H1 (cell line): ENCODE measurements around the gene RNU6-7. TPM values are rescaled to one million over a fixed set of nuclear protein-coding genes. Genes with fewer than 3 reads are reported as not detected.

Experiments
- CTCF ChIA-PET: fragments of 300-600 bp; sonication (Branson Sonifier 250); formaldehyde crosslinking; loops from one replicate; lab custom pipeline; 2021; ENCODE audit not compliant: partially characterized antibody; lab: Charles Lee
- POLR2A ChIA-PET: fragments of 300-600 bp; sonication (Branson Sonifier 250); formaldehyde crosslinking; loops from one replicate; lab custom pipeline; 2021; ENCODE audit warnings: inconsistent platforms; ENCODE audit not compliant: partially characterized antibody; lab: Charles Lee
- DNase-seq, 2 experiments: peaks; one replicate each; pipeline versions ENCODE4 v3.0.0 to v3.0.0-alpha.2; 2010 to 2022; ENCODE audit warnings: low spot score in 2 of 2, low read depth in 1 of 2, mixed read lengths in 1 of 2
- FAIRE-seq: peaks from 2 replicates; lab custom pipeline; 2011; peaks lifted over from hg19 to GRCh38; lab: Jason Lieb, UNC
- H2AFZ ChIP-seq: 2 replicates; pipeline ENCODE4 v1.8.1; 2012; ENCODE audit warnings: low read length, inconsistent platforms
- H2AK5ac ChIP-seq: 2 replicates; pipeline ENCODE4 v1.6.1; 2013; ENCODE audit warnings: low read depth, low read length
- H2BK120ac ChIP-seq: replicated peaks from 2 replicates; pipeline ENCODE3; 2013; ENCODE audit warnings: low read depth, low read length, inconsistent platforms
- H2BK12ac ChIP-seq: 2 replicates; pipeline ENCODE4 v1.6.1; 2013; ENCODE audit warnings: low read depth, low read length
- H2BK15ac ChIP-seq: 2 replicates; pipeline ENCODE4 v1.6.1; 2013; ENCODE audit warnings: low read length
- H2BK20ac ChIP-seq: 2 replicates; pipeline ENCODE4 v1.6.1; 2013; ENCODE audit warnings: low read length
- H2BK5ac ChIP-seq: 2 replicates; pipeline ENCODE4 v1.6.1; 2013; ENCODE audit warnings: low read depth, low read length
- H3K14ac ChIP-seq: 2 replicates; pipeline ENCODE4 v1.6.1; 2013; ENCODE audit warnings: inconsistent platforms; ENCODE audit not compliant: insufficient read length
- H3K18ac ChIP-seq: 2 replicates; pipeline ENCODE4 v1.6.1; 2013; ENCODE audit warnings: low read length; ENCODE audit errors: extremely low read depth
- H3K23ac ChIP-seq: 2 replicates; pipeline ENCODE4 v1.6.1; 2013; ENCODE audit warnings: inconsistent platforms; ENCODE audit not compliant: insufficient read length
- H3K23me2 ChIP-seq: 2 replicates; pipeline ENCODE4 v1.6.1; 2013; ENCODE audit warnings: low read depth, low read length
- H3K27ac ChIP-seq: 2 replicates; pipeline ENCODE4 v1.6.1; 2011; ENCODE audit warnings: low read depth, low read length, inconsistent platforms
- H3K27me3 ChIP-seq, 4 experiments: replicated peaks in 1 of 4; 1 replicate in 1 of 4; 2 replicates in 3 of 4; pipeline versions ENCODE4 v1.6.1 to v1.8.1; 2011 to 2013; ENCODE audit warnings: low read length in 3 of 4, mild to moderate bottlenecking in 3 of 4, inconsistent platforms in 2 of 4, mixed read lengths in 2 of 4, moderate library complexity in 1 of 4; ENCODE audit not compliant: control insufficient read depth in 3 of 4, insufficient read depth in 3 of 4; ENCODE audit errors: extremely low read depth in 1 of 4
- H3K36me3 ChIP-seq, 4 experiments: 2 replicates each; pipeline versions ENCODE4 v1.6.1 to v1.8.1; 2011 to 2013; ENCODE audit warnings: mild to moderate bottlenecking in 4 of 4, low read length in 3 of 4, moderate library complexity in 2 of 4, control low read depth in 1 of 4, inconsistent platforms in 1 of 4; ENCODE audit not compliant: insufficient read depth in 4 of 4, control insufficient read depth in 2 of 4
- H3K4ac ChIP-seq: replicated peaks from 2 replicates; pipeline ENCODE3; 2013; ENCODE audit warnings: low read length, low read depth, mixed read lengths, inconsistent platforms; ENCODE audit not compliant: insufficient read length
- H3K4me1 ChIP-seq, 4 experiments: replicated peaks in 1 of 4; 1 replicate in 1 of 4; 2 replicates in 3 of 4; pipeline versions ENCODE4 v1.6.1 to v1.8.1; 2011 to 2013; ENCODE audit warnings: low read length in 3 of 4, inconsistent platforms in 2 of 4, mixed read lengths in 1 of 4; ENCODE audit not compliant: insufficient read depth in 4 of 4, control insufficient read depth in 3 of 4
- H3K4me2 ChIP-seq, 2 experiments: 2 replicates each; pipeline versions ENCODE4 v1.6.1 to v1.8.1; 2011 to 2013; ENCODE audit warnings: low read depth in 2 of 2, low read length in 2 of 2, control low read depth in 1 of 2, inconsistent platforms in 1 of 2, mild to moderate bottlenecking in 1 of 2; ENCODE audit not compliant: insufficient read depth in 1 of 2
- H3K4me3 ChIP-seq, 4 experiments: fragments of 200-600, 300-600 bp in 1 of 4; sonication (generic), shearing (Covaris generic), sonication (Bioruptor Twin) in 1 of 4; 2 replicates each; pipeline versions ENCODE4 v1.5.1 to v1.8.1; 2011 to 2016; ENCODE audit warnings: low read length in 4 of 4, low read depth in 3 of 4, control low read depth in 2 of 4, inconsistent platforms in 2 of 4, mild to moderate bottlenecking in 2 of 4, mixed read lengths in 1 of 4, moderate library complexity in 1 of 4; ENCODE audit not compliant: insufficient read depth in 2 of 4; ENCODE audit errors: extremely low read depth in 1 of 4
- H3K56ac ChIP-seq: replicated peaks from 2 replicates; pipeline ENCODE3; 2013; ENCODE audit warnings: low read depth, mild to moderate bottlenecking, mixed read lengths, low read length, inconsistent platforms; ENCODE audit not compliant: insufficient read length
- H3K79me1 ChIP-seq: 2 replicates; pipeline ENCODE4 v1.6.1; 2013; ENCODE audit warnings: low read depth, low read length, control low read depth
- H3K79me2 ChIP-seq, 2 experiments: 2 replicates each; pipeline versions ENCODE4 v1.6.1 to v1.8.1; 2012 to 2013; ENCODE audit warnings: low read length in 2 of 2, mild to moderate bottlenecking in 2 of 2, inconsistent platforms in 1 of 2; ENCODE audit not compliant: insufficient read depth in 2 of 2, control insufficient read depth in 1 of 2
- H3K9ac ChIP-seq, 4 experiments: replicated peaks in 1 of 4; 1 replicate in 1 of 4; 2 replicates in 3 of 4; pipeline versions ENCODE4 v1.6.1 to v1.8.1; 2011 to 2013; ENCODE audit warnings: low read depth in 3 of 4, low read length in 3 of 4, control low read depth in 2 of 4, mild to moderate bottlenecking in 2 of 4, moderate library complexity in 2 of 4, inconsistent platforms in 1 of 4; ENCODE audit errors: extremely low read depth in 1 of 4
- H3K9me3 ChIP-seq, 2 experiments: 2 replicates each; pipeline versions ENCODE4 v1.6.1 to v1.8.1; 2012 to 2013; ENCODE audit warnings: mild to moderate bottlenecking in 2 of 2, moderate library complexity in 2 of 2, control low read depth in 1 of 2, inconsistent platforms in 1 of 2, low read depth in 1 of 2, low read length in 1 of 2, mixed read lengths in 1 of 2; ENCODE audit not compliant: insufficient read depth in 2 of 2
- H4K20me1 ChIP-seq, 2 experiments: replicated peaks in 1 of 2; 2 replicates each; pipeline versions ENCODE3 to v1.8.1; 2011 to 2013; ENCODE audit warnings: inconsistent platforms in 2 of 2, low read length in 2 of 2, mild to moderate bottlenecking in 1 of 2; ENCODE audit not compliant: insufficient read depth in 2 of 2, control insufficient read depth in 1 of 2
- H4K5ac ChIP-seq: 2 replicates; pipeline ENCODE4 v1.6.1; 2013; ENCODE audit warnings: low read length, low read depth, mixed read lengths, inconsistent platforms; ENCODE audit not compliant: insufficient read length
- H4K8ac ChIP-seq: 2 replicates; pipeline ENCODE4 v1.8.0; 2013; ENCODE audit warnings: mild to moderate bottlenecking, moderate library complexity, low read length, inconsistent platforms; ENCODE audit not compliant: insufficient read depth; ENCODE audit errors: extremely low read depth
- H4K91ac ChIP-seq: replicated peaks from 2 replicates; pipeline ENCODE3; 2013; ENCODE audit warnings: low read length, mixed read lengths, inconsistent platforms; ENCODE audit not compliant: insufficient read length
- ASH2L ChIP-seq: fragments of 200-600, 300-600 bp; sonication (generic); IDR thresholded peaks from one replicate; pipeline ENCODE4 v1.7.1; 2017; ENCODE audit warnings: low read length
- CHD2 ChIP-seq: IDR thresholded peaks from 2 replicates; pipeline ENCODE4 v1.6.1; 2012; ENCODE audit warnings: low read length, improper control_type of control experiment
- CTBP2 ChIP-seq: IDR thresholded peaks from 2 replicates; pipeline ENCODE4 v1.7.0; 2011; ENCODE audit warnings: borderline replicate concordance, mild to moderate bottlenecking, moderate library complexity, mixed read lengths, low read length; ENCODE audit not compliant: insufficient read depth, insufficient read length
- EGR1 ChIP-seq: IDR thresholded peaks from 2 replicates; pipeline ENCODE4 v1.6.1; 2011; ENCODE audit warnings: low read depth, low read length, borderline replicate concordance
- GABPA ChIP-seq: IDR thresholded peaks from 2 replicates; pipeline ENCODE4 v1.6.1; 2011; ENCODE audit warnings: mild to moderate bottlenecking, low read length, moderate library complexity, borderline replicate concordance; ENCODE audit not compliant: insufficient read depth
- HDAC2 ChIP-seq, 2 experiments: fragments of 300-600 bp in 1 of 2; sonication (generic) in 1 of 2; IDR thresholded peaks; 2 replicates each; pipeline ENCODE4 v1.6.1; 2011 to 2012; ENCODE audit warnings: low read depth in 2 of 2, low read length in 2 of 2, mild to moderate bottlenecking in 2 of 2, moderate library complexity in 2 of 2, borderline replicate concordance in 1 of 2, inconsistent platforms in 1 of 2
- HDAC6 ChIP-seq: IDR thresholded peaks from one replicate; pipeline ENCODE4 v1.7.1; 2012; ENCODE audit warnings: low read depth, mild to moderate bottlenecking, inconsistent platforms, low read length, moderate library complexity
- NRF1 ChIP-seq: IDR thresholded peaks from 2 replicates; pipeline ENCODE4 v1.6.1; 2011; ENCODE audit warnings: mild to moderate bottlenecking, low read depth, low read length, improper control_type of control experiment
- SIN3A ChIP-seq, 2 experiments: IDR thresholded peaks in 1 of 2; conservative IDR thresholded peaks in 1 of 2; 2 replicates each; pipeline ENCODE4 v1.6.1; 2011 to 2012; ENCODE audit warnings: low read length in 2 of 2, improper control_type of control experiment in 1 of 2, low read depth in 1 of 2, mild to moderate bottlenecking in 1 of 2
- SIRT6 ChIP-seq: IDR thresholded peaks from one replicate; pipeline ENCODE4 v1.7.1; 2012; ENCODE audit warnings: low read length, inconsistent platforms
- SP1 ChIP-seq: IDR thresholded peaks from 2 replicates; pipeline ENCODE4 v1.6.1; 2011; ENCODE audit warnings: low read depth, low read length
- SP4 ChIP-seq: IDR thresholded peaks from 2 replicates; pipeline ENCODE4 v1.6.1; 2012; ENCODE audit warnings: low read length, inconsistent platforms
- TAF1 ChIP-seq: IDR thresholded peaks from 2 replicates; pipeline ENCODE4 v1.6.1; 2011; ENCODE audit warnings: mild to moderate bottlenecking, low read depth, low read length
- WGBS, 2 experiments: shearing (Covaris generic) in 1 of 2; methylation state at CpG; one replicate each; pipeline versions ENCODE4 v1.1.6 to v1.1.7; 2013 to 2015; ENCODE audit warnings: low lambda C conversion rate in 2 of 2, mixed read lengths in 2 of 2, inconsistent platforms in 1 of 2, low coverage in 1 of 2, missing lambda C conversion rate in 1 of 2; ENCODE audit not compliant: insufficient replicate concordance in 2 of 2, insufficient coverage in 1 of 2, insufficient read length in 1 of 2; ENCODE audit errors: extremely low coverage in 1 of 2, missing lambda C conversion rate in 1 of 2; 5-methylcytosine and 5-hydroxymethylcytosine counted together
- polyA plus RNA-seq, 7 experiments: library from polyadenylated mRNA; depleted of rRNA in 3 of 7; stranded (reverse) in 5 of 7; unstranded in 2 of 7; fragments of >200 nt in 5 of 7; fragments of 200-250 nt in 2 of 7; gene quantifications; 1 replicate in 5 of 7; 2 replicates in 1 of 7; 4 replicates in 1 of 7; pipeline versions ENCODE4 v1.2.1 to v1.2.3, GENCODE V29; 2011 to 2013; ENCODE audit warnings: missing spikeins in 2 of 7, mixed read lengths in 2 of 7
- total RNA-seq: library from RNA; stranded (reverse); fragmentation: NEBNext Ultra II Directional; extraction: Animal tissue kit (Norgen Biotek cat#: 25700); gene quantifications from 2 replicates; pipeline ENCODE4 v1.2.1, GENCODE V29; 2021
- TF ChIP-seq, protein P1 (sequence below): IDR thresholded peaks from 2 replicates; pipeline ENCODE4 v1.6.1; 2011; ENCODE audit warnings: low read length, improper control_type of control experiment

RNU6-7 gene
- total and polyA plus RNA-seq, 2 of the 8 experiments (the other 6 are each of a cell fraction or from before 2014, with no cell fraction given): not detected

DNA sequence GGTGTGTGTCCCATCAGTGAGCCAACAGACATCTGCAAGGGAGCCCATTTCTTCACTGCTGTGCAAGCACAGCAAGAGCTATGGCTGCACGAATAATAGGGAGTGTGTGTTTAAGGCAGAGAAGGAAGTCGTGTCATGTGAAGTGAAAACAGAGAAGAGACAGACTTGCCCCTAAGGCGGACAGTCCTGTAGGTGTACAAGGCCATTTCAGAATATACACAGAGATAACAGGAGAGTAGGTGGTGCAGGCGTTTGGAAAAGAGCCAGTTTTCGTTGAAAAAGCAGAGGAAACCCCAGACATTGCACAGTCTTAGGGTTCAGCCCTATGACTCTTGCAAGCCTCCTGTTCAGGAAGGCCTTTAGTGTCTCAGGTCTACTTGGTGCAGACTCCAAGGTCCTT, 47.5 kb downstream of the RNU6-7 start:
- no peak overlapping the region for H3K18ac ChIP-seq
- CTCF ChIA-PET: interaction anchor here (0.7 to 1.5 kb wide), 3 partner anchors 9 to 739 kb away, joined by 3 read pairs; no protein-coding TSS in a partner anchor
- TF ChIP-seq HDAC6 (no peak), SP4 (no peak), ASH2L (no peak), TAF1 (no peak), HDAC2 (IDR thresholded peaks at IDR 0.05; ENCODE audit: borderline replicate concordance in 1 of 2, low read depth in 2 of 2, low read length in 2 of 2) (no peak), CHD2 (no peak), SP1 (no peak), NRF1 (no peak), SIRT6 (no peak), SIN3A (conservative IDR thresholded peaks at IDR 0.05 in 1 of 2, IDR thresholded peaks at IDR 0.05 in 1 of 2; ENCODE audit: low read depth in 1 of 2, low read length in 2 of 2) (no peak), GABPA (no peak), EGR1 (no peak), CTBP2 (no peak)
- TF ChIP-seq, protein P1, sequence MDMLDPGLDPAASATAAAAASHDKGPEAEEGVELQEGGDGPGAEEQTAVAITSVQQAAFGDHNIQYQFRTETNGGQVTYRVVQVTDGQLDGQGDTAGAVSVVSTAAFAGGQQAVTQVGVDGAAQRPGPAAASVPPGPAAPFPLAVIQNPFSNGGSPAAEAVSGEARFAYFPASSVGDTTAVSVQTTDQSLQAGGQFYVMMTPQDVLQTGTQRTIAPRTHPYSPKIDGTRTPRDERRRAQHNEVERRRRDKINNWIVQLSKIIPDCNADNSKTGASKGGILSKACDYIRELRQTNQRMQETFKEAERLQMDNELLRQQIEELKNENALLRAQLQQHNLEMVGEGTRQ: no peak

More for the DNA sequence above, 47.5 kb downstream of the RNU6-7 start:
- no peak overlapping the region for H2BK12ac ChIP-seq
- WGBS, 2 experiments: 74% methylated on average over 5 of the region's 5 CpGs; no CpG with 5 or more reads in 1 of the 2 experiments
- H2BK20ac ChIP-seq: no peak overlapping the region
- no peak overlapping the region for H2BK15ac ChIP-seq
- H4K5ac ChIP-seq: no peak overlapping the region
- no peak overlapping the region for H2AK5ac ChIP-seq
- no peaks in the 10 kb centered on the region for H3K79me1 ChIP-seq
- H4K8ac ChIP-seq: no peak overlapping the region
- H3K4ac ChIP-seq: no peak overlapping the region
- POLR2A ChIA-PET: no interaction called here
- H3K4me1 ChIP-seq: no peaks in the 10 kb centered on the region
- no peaks in the 10 kb centered on the region for H3K9me3 ChIP-seq
- H3K36me3 ChIP-seq: no peaks in the 10 kb centered on the region
- H3K27me3 ChIP-seq: no peaks in the 10 kb centered on the region
- H4K91ac ChIP-seq: no peak overlapping the region
- H2BK5ac ChIP-seq: no peak overlapping the region
- H3K4me3 ChIP-seq: no peak overlapping the region
- H3K23me2 ChIP-seq: no peaks in the 10 kb centered on the region
- H3K79me2 ChIP-seq: no peaks in the 10 kb centered on the region
- no peak for DNase-seq
- H3K23ac ChIP-seq: no peak overlapping the region
- FAIRE-seq: no peak
- H3K27ac ChIP-seq: no peak overlapping the region
- no peak overlapping the region for H3K9ac ChIP-seq
- H2AFZ ChIP-seq: no peak overlapping the region
- H3K56ac ChIP-seq: no peak overlapping the region
- no peak overlapping the region for H2BK120ac ChIP-seq
- no peaks in the 10 kb centered on the region for H4K20me1 ChIP-seq
- no peak overlapping the region for H3K14ac ChIP-seq
- no peak overlapping the region for H3K4me2 ChIP-seq
